WTC11 (cell line): ENCODE measurements around the gene SLC5A9. TPM values are rescaled to one million over a fixed set of nuclear protein-coding genes. Genes with fewer than 3 reads are reported as not detected.

ENCODE experiments used
- ATAC-seq: fragments of 200-7000 bp; cut with Tn5 transposase; 2 replicates; pipeline ENCODE4 v1.10.0; 2021; ENCODE audit warnings: mild to moderate bottlenecking, moderate library complexity
- CTCF ChIA-PET: fragments of 300-600 bp; sonication (Branson Sonifier 250); formaldehyde crosslinking; loops from one replicate; lab custom pipeline; 2021; ENCODE audit warnings: antibody characterized with exemption; lab: Charles Lee
- POLR2A ChIA-PET: fragments of 350-600 bp; sonication (Branson Sonifier 250); formaldehyde crosslinking; loops from one replicate; lab custom pipeline; 2021; ENCODE audit warnings: antibody characterized with exemption; lab: Charles Lee
- DNase-seq: peaks from one replicate; pipeline ENCODE4 v3.0.0; 2021; ENCODE audit warnings: low spot score
- H3K27ac Mint-ChIP-seq: 2 replicates; pipeline ENCODE4 v1.8.0; 2021; ENCODE audit warnings: mixed read lengths
- H3K27me3 Mint-ChIP-seq: 2 replicates; pipeline ENCODE4 v1.8.0; 2021; ENCODE audit warnings: low read depth, mild to moderate bottlenecking, moderate library complexity, mixed read lengths
- H3K36me3 Mint-ChIP-seq: 2 replicates; pipeline ENCODE4 v1.8.0; 2021; ENCODE audit warnings: mixed read lengths
- H3K4me1 Mint-ChIP-seq: 2 replicates; pipeline ENCODE4 v1.8.0; 2022; ENCODE audit warnings: mixed read lengths
- H3K4me3 Mint-ChIP-seq: 2 replicates; pipeline ENCODE4 v1.8.0; 2021; ENCODE audit warnings: mild to moderate bottlenecking, moderate library complexity, mixed read lengths
- H3K9me3 Mint-ChIP-seq: 2 replicates; pipeline ENCODE4 v1.8.0; 2021; ENCODE audit warnings: mixed read lengths
- FOXK1 ChIP-seq: sonication (generic); formaldehyde crosslinking; IDR thresholded peaks from 2 replicates; pipeline ENCODE4 v1.8.0; 2022; ENCODE audit warnings: mild to moderate bottlenecking, moderate library complexity, missing genetic modification reagents
- JUN ChIP-seq: sonication (generic); formaldehyde crosslinking; IDR thresholded peaks from 2 replicates; pipeline ENCODE4 v1.8.0; 2023; ENCODE audit warnings: mild to moderate bottlenecking, missing genetic modification reagents
- MXD4 ChIP-seq: fragments of 250-450 bp; sonication (Bioruptor Pico); IDR thresholded peaks from 2 replicates; pipeline ENCODE4 v1.8.0; 2021; ENCODE audit warnings: mild to moderate bottlenecking, moderate library complexity, borderline replicate concordance
- NR3C1 ChIP-seq: sonication (generic); formaldehyde crosslinking; conservative IDR thresholded peaks from 2 replicates; pipeline ENCODE4 v1.8.1; 2023; ENCODE audit warnings: low read depth, mild to moderate bottlenecking, missing genetic modification reagents
- SOX15 ChIP-seq: fragments of 250-450 bp; sonication (Bioruptor Pico); IDR thresholded peaks from 2 replicates; pipeline ENCODE4 v1.9.0; 2021; ENCODE audit warnings: mild to moderate bottlenecking
- TEAD1 ChIP-seq: sonication (generic); formaldehyde crosslinking; IDR thresholded peaks from 2 replicates; pipeline ENCODE4 v1.8.0; 2022; ENCODE audit warnings: mild to moderate bottlenecking, missing genetic modification reagents
- ZBTB43 ChIP-seq: sonication (generic); formaldehyde crosslinking; IDR thresholded peaks from 2 replicates; pipeline ENCODE4 v1.8.1; 2023; ENCODE audit warnings: mild to moderate bottlenecking, missing genetic modification reagents
- ZNF121 ChIP-seq: sonication (generic); formaldehyde crosslinking; IDR thresholded peaks from 2 replicates; pipeline ENCODE4 v1.8.0; 2023; ENCODE audit warnings: missing genetic modification reagents
- ZNF219 ChIP-seq: sonication (generic); formaldehyde crosslinking; IDR thresholded peaks from 2 replicates; pipeline ENCODE4 v1.8.0; 2023; ENCODE audit warnings: missing genetic modification reagents, mild to moderate bottlenecking, borderline replicate concordance
- ZNF317 ChIP-seq: sonication (generic); formaldehyde crosslinking; IDR thresholded peaks from 2 replicates; pipeline ENCODE4 v1.8.1; 2023; ENCODE audit warnings: low read depth, mild to moderate bottlenecking, moderate library complexity, missing genetic modification reagents, borderline replicate concordance
- ZNF416 ChIP-seq: fragments of 250-450 bp; sonication (Bioruptor Pico); IDR thresholded peaks from 2 replicates; pipeline ENCODE4 v1.9.0; 2021; ENCODE audit warnings: mild to moderate bottlenecking, inconsistent platforms
- ZNF671 ChIP-seq: fragments of 250-450 bp; sonication (Bioruptor Pico); IDR thresholded peaks from 2 replicates; pipeline ENCODE4 v1.8.0; 2021; ENCODE audit warnings: mild to moderate bottlenecking
- total RNA-seq: library from RNA; stranded (reverse); gene quantifications from 3 replicates; pipeline ENCODE4 v1.2.3, GENCODE V29; 2021
- TF ChIP-seq, protein P1 (sequence below): fragments of 250-450 bp; sonication (Bioruptor Pico); IDR thresholded peaks from 2 replicates; pipeline ENCODE4 v1.9.0; 2021; ENCODE audit warnings: mild to moderate bottlenecking
- TF ChIP-seq, protein P2 (sequence below): fragments of 200-600 bp; IDR thresholded peaks from 2 replicates; pipeline ENCODE4 v1.8.0; 2022; ENCODE audit warnings: antibody characterized with exemption
- TF ChIP-seq, protein P3 (sequence below): sonication (generic); formaldehyde crosslinking; IDR thresholded peaks from 2 replicates; pipeline ENCODE4 v1.8.1; 2023; ENCODE audit warnings: mild to moderate bottlenecking, missing genetic modification reagents
- TF ChIP-seq, protein P4 (sequence below): fragments of 250-450 bp; sonication (Bioruptor Pico); IDR thresholded peaks from 2 replicates; pipeline ENCODE4 v1.9.0; 2021; ENCODE audit warnings: mild to moderate bottlenecking, borderline replicate concordance

The SLC5A9 gene
- total RNA-seq, 1 experiment from 2014 or later = 0.22 TPM

DNA sequence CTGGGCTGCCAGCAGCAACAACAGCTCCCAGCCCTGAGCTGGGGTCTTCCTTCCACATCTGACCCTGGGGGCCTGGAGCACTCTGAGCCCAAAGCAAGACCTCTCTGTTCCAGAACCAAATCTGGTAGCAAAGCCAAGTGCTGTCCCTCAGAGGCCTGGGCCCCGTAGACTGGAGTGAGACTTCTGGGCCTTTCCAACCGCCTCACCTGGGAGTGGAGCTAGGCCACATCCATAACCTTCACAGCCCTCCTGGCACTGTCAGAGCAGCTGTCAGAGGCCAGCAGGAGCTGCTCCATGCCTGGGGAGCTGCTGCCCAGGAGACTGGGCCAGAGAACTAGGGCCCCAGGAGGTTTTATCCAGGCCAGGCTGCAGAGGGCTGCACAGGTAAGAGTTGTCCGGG is 15.4 kb upstream of the SLC5A9 start (continued):
- TF ChIP-seq, protein P1, sequence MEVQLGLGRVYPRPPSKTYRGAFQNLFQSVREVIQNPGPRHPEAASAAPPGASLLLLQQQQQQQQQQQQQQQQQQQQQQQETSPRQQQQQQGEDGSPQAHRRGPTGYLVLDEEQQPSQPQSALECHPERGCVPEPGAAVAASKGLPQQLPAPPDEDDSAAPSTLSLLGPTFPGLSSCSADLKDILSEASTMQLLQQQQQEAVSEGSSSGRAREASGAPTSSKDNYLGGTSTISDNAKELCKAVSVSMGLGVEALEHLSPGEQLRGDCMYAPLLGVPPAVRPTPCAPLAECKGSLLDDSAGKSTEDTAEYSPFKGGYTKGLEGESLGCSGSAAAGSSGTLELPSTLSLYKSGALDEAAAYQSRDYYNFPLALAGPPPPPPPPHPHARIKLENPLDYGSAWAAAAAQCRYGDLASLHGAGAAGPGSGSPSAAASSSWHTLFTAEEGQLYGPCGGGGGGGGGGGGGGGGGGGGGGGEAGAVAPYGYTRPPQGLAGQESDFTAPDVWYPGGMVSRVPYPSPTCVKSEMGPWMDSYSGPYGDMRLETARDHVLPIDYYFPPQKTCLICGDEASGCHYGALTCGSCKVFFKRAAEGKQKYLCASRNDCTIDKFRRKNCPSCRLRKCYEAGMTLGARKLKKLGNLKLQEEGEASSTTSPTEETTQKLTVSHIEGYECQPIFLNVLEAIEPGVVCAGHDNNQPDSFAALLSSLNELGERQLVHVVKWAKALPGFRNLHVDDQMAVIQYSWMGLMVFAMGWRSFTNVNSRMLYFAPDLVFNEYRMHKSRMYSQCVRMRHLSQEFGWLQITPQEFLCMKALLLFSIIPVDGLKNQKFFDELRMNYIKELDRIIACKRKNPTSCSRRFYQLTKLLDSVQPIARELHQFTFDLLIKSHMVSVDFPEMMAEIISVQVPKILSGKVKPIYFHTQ (CRISPR knock-in tag) = no peak

DNA sequence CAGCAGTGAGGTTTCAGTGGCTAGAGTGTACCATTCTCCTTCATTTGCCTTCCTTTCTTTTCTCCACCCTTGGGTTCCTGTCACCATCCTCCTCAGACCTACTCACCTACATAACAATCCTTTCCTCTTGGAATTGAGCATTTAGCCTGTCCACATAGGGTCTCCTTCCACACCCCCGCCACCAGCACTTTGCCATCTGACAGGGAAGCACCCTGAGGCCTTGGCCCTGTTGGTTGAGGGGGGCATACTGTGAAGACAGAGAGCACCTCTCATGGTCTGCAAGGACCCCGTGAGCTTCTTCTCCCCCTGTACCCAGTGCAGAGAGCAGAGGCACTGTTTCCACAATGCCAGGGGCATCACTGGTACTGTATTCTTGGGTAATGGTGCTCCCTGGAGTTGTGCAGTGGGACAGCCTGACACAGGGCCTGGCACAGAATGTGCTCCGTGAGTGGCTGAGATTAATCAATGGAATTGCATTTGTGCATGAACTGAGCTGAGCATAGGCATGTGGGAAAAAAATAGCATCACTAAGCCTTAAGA is 14.9 kb upstream of the SLC5A9 start:
- TF ChIP-seq ZNF121 (no peak), SOX15 (CRISPR knock-in tag) (no peak), NR3C1 (CRISPR knock-in tag) (no peak), ZNF671 (CRISPR knock-in tag) (no peak), MXD4 (CRISPR knock-in tag) (no peak), TEAD1 (CRISPR knock-in tag) (no peak), ZNF219 (CRISPR knock-in tag) (no peak), ZBTB43 (CRISPR knock-in tag) (no peak), FOXK1 (CRISPR knock-in tag) (no peak), ZNF317 (CRISPR knock-in tag) (no peak), JUN (CRISPR knock-in tag) (no peak)
- TF ChIP-seq, protein P2, sequence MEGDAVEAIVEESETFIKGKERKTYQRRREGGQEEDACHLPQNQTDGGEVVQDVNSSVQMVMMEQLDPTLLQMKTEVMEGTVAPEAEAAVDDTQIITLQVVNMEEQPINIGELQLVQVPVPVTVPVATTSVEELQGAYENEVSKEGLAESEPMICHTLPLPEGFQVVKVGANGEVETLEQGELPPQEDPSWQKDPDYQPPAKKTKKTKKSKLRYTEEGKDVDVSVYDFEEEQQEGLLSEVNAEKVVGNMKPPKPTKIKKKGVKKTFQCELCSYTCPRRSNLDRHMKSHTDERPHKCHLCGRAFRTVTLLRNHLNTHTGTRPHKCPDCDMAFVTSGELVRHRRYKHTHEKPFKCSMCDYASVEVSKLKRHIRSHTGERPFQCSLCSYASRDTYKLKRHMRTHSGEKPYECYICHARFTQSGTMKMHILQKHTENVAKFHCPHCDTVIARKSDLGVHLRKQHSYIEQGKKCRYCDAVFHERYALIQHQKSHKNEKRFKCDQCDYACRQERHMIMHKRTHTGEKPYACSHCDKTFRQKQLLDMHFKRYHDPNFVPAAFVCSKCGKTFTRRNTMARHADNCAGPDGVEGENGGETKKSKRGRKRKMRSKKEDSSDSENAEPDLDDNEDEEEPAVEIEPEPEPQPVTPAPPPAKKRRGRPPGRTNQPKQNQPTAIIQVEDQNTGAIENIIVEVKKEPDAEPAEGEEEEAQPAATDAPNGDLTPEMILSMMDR = no peak
- TF ChIP-seq, protein P3, sequence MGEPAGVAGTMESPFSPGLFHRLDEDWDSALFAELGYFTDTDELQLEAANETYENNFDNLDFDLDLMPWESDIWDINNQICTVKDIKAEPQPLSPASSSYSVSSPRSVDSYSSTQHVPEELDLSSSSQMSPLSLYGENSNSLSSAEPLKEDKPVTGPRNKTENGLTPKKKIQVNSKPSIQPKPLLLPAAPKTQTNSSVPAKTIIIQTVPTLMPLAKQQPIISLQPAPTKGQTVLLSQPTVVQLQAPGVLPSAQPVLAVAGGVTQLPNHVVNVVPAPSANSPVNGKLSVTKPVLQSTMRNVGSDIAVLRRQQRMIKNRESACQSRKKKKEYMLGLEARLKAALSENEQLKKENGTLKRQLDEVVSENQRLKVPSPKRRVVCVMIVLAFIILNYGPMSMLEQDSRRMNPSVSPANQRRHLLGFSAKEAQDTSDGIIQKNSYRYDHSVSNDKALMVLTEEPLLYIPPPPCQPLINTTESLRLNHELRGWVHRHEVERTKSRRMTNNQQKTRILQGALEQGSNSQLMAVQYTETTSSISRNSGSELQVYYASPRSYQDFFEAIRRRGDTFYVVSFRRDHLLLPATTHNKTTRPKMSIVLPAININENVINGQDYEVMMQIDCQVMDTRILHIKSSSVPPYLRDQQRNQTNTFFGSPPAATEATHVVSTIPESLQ = no peak
- H3K27ac Mint-ChIP-seq = peak overlapping the region; percentile 19; the same call in 1 of the 2 replicates
- POLR2A ChIA-PET = no interaction called here

GRCh38 chr1:48208251-48208650 is 14.3 kb upstream of the SLC5A9 start:
- TF ChIP-seq, protein P1 (CRISPR knock-in tag) = no peak
- TF ChIP-seq, protein P4, sequence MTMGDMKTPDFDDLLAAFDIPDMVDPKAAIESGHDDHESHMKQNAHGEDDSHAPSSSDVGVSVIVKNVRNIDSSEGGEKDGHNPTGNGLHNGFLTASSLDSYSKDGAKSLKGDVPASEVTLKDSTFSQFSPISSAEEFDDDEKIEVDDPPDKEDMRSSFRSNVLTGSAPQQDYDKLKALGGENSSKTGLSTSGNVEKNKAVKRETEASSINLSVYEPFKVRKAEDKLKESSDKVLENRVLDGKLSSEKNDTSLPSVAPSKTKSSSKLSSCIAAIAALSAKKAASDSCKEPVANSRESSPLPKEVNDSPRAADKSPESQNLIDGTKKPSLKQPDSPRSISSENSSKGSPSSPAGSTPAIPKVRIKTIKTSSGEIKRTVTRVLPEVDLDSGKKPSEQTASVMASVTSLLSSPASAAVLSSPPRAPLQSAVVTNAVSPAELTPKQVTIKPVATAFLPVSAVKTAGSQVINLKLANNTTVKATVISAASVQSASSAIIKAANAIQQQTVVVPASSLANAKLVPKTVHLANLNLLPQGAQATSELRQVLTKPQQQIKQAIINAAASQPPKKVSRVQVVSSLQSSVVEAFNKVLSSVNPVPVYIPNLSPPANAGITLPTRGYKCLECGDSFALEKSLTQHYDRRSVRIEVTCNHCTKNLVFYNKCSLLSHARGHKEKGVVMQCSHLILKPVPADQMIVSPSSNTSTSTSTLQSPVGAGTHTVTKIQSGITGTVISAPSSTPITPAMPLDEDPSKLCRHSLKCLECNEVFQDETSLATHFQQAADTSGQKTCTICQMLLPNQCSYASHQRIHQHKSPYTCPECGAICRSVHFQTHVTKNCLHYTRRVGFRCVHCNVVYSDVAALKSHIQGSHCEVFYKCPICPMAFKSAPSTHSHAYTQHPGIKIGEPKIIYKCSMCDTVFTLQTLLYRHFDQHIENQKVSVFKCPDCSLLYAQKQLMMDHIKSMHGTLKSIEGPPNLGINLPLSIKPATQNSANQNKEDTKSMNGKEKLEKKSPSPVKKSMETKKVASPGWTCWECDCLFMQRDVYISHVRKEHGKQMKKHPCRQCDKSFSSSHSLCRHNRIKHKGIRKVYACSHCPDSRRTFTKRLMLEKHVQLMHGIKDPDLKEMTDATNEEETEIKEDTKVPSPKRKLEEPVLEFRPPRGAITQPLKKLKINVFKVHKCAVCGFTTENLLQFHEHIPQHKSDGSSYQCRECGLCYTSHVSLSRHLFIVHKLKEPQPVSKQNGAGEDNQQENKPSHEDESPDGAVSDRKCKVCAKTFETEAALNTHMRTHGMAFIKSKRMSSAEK (CRISPR knock-in tag) = no peak
- no peak for TF ChIP-seq SOX15 (CRISPR knock-in tag)
- TF ChIP-seq ZNF416 (CRISPR knock-in tag) = no peak
- no peak for TF ChIP-seq NR3C1 (CRISPR knock-in tag)
- ChIA-PET POLR2A (no interaction called here), CTCF (interaction anchor here (0.6 to 2.6 kb wide), 10 partner anchors 9 to 453 kb away, joined by 3 to 9 read pairs (median 4); no protein-coding TSS in a partner anchor)
- Mint-ChIP-seq H3K9me3 (peaks cover 3% of the 10 kb centered on the region), H3K27me3 (peaks cover 1% of the 10 kb centered on the region), H3K36me3 (peaks cover 7% of the 10 kb centered on the region), H3K27ac (no peak overlapping the region), H3K4me1 (peaks cover 47% of the 10 kb centered on the region), H3K4me3 (no peak overlapping the region)
- peak; percentile 96 for ATAC-seq
- peak; percentile 43 for DNase-seq

More for the DNA sequence above, 14.9 kb upstream of the SLC5A9 start:
- H3K4me3 Mint-ChIP-seq = no peak overlapping the region
- no peaks in the 10 kb centered on the region for H3K9me3 Mint-ChIP-seq
- CTCF ChIA-PET = interaction anchor here (0.8 to 2.6 kb wide), 8 partner anchors 10 to 453 kb away, joined by 3 to 9 read pairs (median 4); no protein-coding TSS in a partner anchor
- DNase-seq (no peak), ATAC-seq (no peak)
- 0 out of 2 replicates have a peak, but pooled peaks cover under 1% of the 10 kb centered on the region for H3K36me3 Mint-ChIP-seq
- H3K27me3 Mint-ChIP-seq = no peaks in the 10 kb centered on the region
- peaks cover 42% of the 10 kb centered on the region for H3K4me1 Mint-ChIP-seq
